OCI-LY7 (cell line): ENCODE results near the gene TNFRSF8.

Source experiments
- EZH2phosphoT487 ChIP-seq: fragments of 200-600 bp; sonication (generic); IDR thresholded peaks from 2 replicates; pipeline ENCODE4 v1.6.1; 2018; ENCODE audit warnings: low read depth, borderline replicate concordance, mild to moderate bottlenecking, mixed run types, antibody characterized with exemption, low read length, moderate library complexity, mixed read lengths
- TF ChIP-seq, protein P1 (sequence below): fragments of 200-600 bp; sonication (generic); conservative IDR thresholded peaks from 2 replicates; pipeline ENCODE4 v1.5.1; 2014; ENCODE audit warnings: mild to moderate bottlenecking, antibody characterized with exemption, low read length, moderate library complexity, mixed read lengths

DNA sequence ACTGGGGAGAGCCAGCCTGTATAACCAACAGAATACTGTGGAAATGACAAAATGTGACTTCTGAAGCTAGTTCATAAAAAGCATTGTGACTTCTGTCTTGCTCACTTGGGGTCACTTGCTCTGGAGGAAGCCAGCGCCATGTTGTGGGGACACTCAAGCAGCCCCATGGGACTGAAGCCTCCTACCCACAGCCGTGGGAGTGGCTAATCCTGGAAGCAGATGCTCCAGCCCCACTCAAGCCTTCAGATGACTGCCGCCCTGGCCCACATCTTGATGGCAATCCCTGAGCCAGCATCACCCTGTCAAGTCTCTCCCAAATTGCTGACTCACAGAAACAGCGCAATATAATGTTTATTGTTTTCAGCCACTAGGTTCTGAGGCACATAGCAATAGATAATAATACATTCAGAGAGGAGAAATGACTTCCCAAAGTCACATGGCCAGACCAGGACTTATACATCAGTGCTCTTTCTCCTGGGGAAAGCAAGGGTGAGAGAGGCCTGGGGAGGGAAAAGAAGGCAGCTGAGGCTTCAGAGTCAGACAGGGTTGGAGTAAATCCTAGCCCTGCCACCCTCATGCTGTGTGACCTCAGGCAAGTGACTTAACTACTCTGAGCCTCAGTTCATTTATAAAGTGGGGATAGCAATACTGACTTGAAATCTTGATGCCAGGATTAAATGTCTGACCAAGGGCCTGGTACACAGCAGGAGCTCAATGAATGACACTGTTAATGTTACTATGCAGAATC lies 5.0 kb upstream of the TNFRSF8 start:
- TF ChIP-seq, protein P1, sequence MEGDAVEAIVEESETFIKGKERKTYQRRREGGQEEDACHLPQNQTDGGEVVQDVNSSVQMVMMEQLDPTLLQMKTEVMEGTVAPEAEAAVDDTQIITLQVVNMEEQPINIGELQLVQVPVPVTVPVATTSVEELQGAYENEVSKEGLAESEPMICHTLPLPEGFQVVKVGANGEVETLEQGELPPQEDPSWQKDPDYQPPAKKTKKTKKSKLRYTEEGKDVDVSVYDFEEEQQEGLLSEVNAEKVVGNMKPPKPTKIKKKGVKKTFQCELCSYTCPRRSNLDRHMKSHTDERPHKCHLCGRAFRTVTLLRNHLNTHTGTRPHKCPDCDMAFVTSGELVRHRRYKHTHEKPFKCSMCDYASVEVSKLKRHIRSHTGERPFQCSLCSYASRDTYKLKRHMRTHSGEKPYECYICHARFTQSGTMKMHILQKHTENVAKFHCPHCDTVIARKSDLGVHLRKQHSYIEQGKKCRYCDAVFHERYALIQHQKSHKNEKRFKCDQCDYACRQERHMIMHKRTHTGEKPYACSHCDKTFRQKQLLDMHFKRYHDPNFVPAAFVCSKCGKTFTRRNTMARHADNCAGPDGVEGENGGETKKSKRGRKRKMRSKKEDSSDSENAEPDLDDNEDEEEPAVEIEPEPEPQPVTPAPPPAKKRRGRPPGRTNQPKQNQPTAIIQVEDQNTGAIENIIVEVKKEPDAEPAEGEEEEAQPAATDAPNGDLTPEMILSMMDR: no peak
- no peak for TF ChIP-seq EZH2phosphoT487
